NCI-H82 treated with DMSO at 0.1 percent for 48 hours (cell line): ENCODE data around the gene NDUFAF7.
A peak's percentile ranks its signal among the peaks of the same experiment; 100 is the strongest.
"Not testable (repeated sequence)": the region's sequence is repeated elsewhere in the genome, so short reads cannot be mapped to it uniquely, and the experiment has no call there.

Experiments used
- DNase-seq: peaks from one replicate; lab custom pipeline; 2025; ENCODE audit not compliant: unreplicated experiment; lab: John Stamatoyannopoulos, UW

The NDUFAF7 gene

GRCh38 chr2:37231241-37232130 is at the start of gene NDUFAF7, which contains the start of gene CEBPZ:
TSS of gene NDUFAF7 (plus strand) at chr2:37231658. CDS start at chr2:37231706, 48 bp downstream.
TSS of gene CEBPZ (minus strand) at chr2:37231596. CDS start at chr2:37231567, 29 bp downstream.
- peak; percentile 74 for DNase-seq

- DNase-seq, result no peak
Measured at GRCh38 chr2:37181726-37182684, 49.5 kb upstream of the NDUFAF7 start.

GRCh38 chr2:37188570-37188969 is 42.9 kb upstream of the NDUFAF7 start, which contains the start of gene SULT6B1:
TSS of gene SULT6B1 (minus strand) at chr2:37188670. CDS start at chr2:37188640, 30 bp downstream.
- no peak for DNase-seq

GRCh38 chr2:37189452-37190153 is 41.9 kb upstream of the NDUFAF7 start:
- DNase-seq, result no peak

GRCh38 chr2:37190290-37190689 is 41.2 kb upstream of the NDUFAF7 start:
- no peak for DNase-seq

- no peak for DNase-seq
Measured at GRCh38 chr2:37191253-37191652, 40.2 kb upstream of the NDUFAF7 start.

GRCh38 chr2:37191747-37192146 is 39.7 kb upstream of the NDUFAF7 start:
- DNase-seq, result no peak

GRCh38 chr2:37192551-37192950 is 38.9 kb upstream of the NDUFAF7 start:
- peak; percentile 13 for DNase-seq

- not testable (repeated sequence) for DNase-seq
Measured at GRCh38 chr2:37195862-37196319, 35.6 kb upstream of the NDUFAF7 start.

GRCh38 chr2:37196320-37197195 is 34.9 kb upstream of the NDUFAF7 start, which contains the start of gene CEBPZOS:
TSS of gene CEBPZOS (plus strand) at chr2:37196496. CDS start at chr2:37199705, 3,209 bp downstream.
- DNase-seq, result peak; percentile 13

GRCh38 chr2:37198681-37199065 is 32.8 kb upstream of the NDUFAF7 start:
- DNase-seq, result no peak

- no peak for DNase-seq
Measured at GRCh38 chr2:37201208-37201607, 30.2 kb upstream of the NDUFAF7 start.

GRCh38 chr2:37201766-37202165 is 29.7 kb upstream of the NDUFAF7 start:
- DNase-seq, result no peak

GRCh38 chr2:37203708-37204107 is 27.8 kb upstream of the NDUFAF7 start:
- DNase-seq, result no peak

GRCh38 chr2:37205071-37205661 is 26.3 kb upstream of the NDUFAF7 start:
- DNase-seq, result not testable (repeated sequence)

- DNase-seq, result no peak
Measured at GRCh38 chr2:37205689-37206341, 25.6 kb upstream of the NDUFAF7 start.

- not testable (repeated sequence) for DNase-seq
Measured at GRCh38 chr2:37206760-37207159, 24.7 kb upstream of the NDUFAF7 start.

- DNase-seq, result no peak
Measured at GRCh38 chr2:37211212-37211611, 20.2 kb upstream of the NDUFAF7 start.

- DNase-seq, result no peak
Measured at GRCh38 chr2:37211939-37212338, 19.5 kb upstream of the NDUFAF7 start.
